GM06990 (cell line): Measurements from ENCODE around the gene STMN1.
A peak's percentile ranks its signal among the peaks of the same experiment; 100 is the strongest.

ENCODE experiments used
- DNase-seq: peaks from one replicate; pipeline ENCODE4 v3.0.0-alpha.2; 2011; ENCODE audit not compliant: insufficient read length; ENCODE audit errors: extremely low read depth
- H3K27me3 ChIP-seq: replicated peaks from 2 replicates; pipeline ENCODE4 v1.6.0; 2011; ENCODE audit warnings: low read length; ENCODE audit not compliant: control insufficient read depth, insufficient read depth
- H3K36me3 ChIP-seq: 2 replicates; pipeline ENCODE4 v1.5.1; 2011; ENCODE audit warnings: low read length; ENCODE audit not compliant: control insufficient read depth, insufficient read depth
- H3K4me3 ChIP-seq: replicated peaks from 2 replicates; pipeline ENCODE4 v1.5.1; 2011; ENCODE audit warnings: low read depth, mild to moderate bottlenecking, control low read depth, low read length
- TF ChIP-seq, protein P1 (sequence below): IDR thresholded peaks from 2 replicates; pipeline ENCODE4 v1.5.1; 2011; ENCODE audit warnings: low read length, control low read depth, mild to moderate bottlenecking, inconsistent platforms; ENCODE audit not compliant: insufficient read depth, poor library complexity, severe bottlenecking

STMN1 gene

DNA sequence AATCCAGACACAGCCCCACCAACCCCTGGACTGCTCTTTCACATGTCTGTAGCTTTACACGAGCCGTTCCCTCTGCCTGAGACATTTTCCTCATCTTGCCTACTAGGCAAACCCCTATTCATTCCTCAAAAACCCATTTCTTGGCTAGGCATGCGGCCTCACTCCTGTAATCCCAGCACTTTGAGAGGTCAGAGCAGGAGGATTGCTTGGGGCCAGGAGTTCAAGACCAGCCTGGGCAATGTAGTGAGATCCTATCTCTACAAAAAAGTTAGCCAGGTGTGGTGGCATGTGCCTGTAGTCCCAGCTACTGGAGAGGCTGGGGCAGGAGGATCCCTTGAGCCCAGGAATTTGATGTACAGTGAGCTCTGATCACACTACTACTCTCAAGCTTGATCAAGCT lies 41.8 kb downstream of the STMN1 start:
- TF ChIP-seq, protein P1, sequence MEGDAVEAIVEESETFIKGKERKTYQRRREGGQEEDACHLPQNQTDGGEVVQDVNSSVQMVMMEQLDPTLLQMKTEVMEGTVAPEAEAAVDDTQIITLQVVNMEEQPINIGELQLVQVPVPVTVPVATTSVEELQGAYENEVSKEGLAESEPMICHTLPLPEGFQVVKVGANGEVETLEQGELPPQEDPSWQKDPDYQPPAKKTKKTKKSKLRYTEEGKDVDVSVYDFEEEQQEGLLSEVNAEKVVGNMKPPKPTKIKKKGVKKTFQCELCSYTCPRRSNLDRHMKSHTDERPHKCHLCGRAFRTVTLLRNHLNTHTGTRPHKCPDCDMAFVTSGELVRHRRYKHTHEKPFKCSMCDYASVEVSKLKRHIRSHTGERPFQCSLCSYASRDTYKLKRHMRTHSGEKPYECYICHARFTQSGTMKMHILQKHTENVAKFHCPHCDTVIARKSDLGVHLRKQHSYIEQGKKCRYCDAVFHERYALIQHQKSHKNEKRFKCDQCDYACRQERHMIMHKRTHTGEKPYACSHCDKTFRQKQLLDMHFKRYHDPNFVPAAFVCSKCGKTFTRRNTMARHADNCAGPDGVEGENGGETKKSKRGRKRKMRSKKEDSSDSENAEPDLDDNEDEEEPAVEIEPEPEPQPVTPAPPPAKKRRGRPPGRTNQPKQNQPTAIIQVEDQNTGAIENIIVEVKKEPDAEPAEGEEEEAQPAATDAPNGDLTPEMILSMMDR: no peak
- no peaks in the 10 kb centered on the region; the same call in none of the 2 replicates for H3K36me3 ChIP-seq
- DNase-seq: no peak
- H3K27me3 ChIP-seq: no peaks in the 10 kb centered on the region
- no peak overlapping the region for H3K4me3 ChIP-seq

DNA sequence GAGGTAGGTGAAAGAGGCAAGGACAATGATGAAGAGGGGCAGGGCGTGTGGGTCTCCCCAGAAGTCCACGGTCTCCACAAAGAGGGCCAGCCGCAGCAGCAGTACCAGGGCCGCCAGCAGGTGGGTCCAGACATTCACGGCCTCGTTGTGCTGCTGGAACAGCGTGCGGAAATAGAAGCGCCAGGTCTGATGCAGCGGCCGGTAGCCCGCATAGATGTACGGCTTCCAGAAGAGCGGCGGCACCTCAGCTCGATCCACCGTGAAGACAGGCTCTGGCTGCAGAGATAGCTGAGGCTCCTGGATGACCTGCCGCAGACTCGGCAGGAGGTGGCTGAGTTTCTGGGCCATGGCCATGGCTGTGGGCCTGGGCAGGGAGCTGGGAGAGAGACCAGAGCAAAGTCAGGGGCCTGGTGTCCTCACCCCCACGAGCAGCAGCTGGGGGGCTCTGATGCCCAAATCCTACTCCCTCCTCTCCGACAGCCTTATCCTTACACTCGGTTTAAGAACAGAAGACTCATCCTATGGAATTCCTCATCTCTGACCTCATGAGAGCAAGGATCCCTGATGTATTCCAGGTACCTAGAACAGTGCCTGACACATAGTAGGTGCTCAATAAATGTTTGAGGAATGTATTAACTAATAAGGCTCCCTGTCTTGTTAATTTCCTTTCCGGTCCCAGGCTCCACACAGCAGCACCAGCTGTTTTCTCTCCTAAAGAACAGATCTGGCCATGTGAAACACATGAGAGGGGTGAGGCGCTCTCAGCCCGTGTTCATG lies 42.5 kb downstream of the STMN1 start:
- TF ChIP-seq, protein P1: no peak
- no peak for DNase-seq
- Histone ChIP-seq H3K27me3 (no peaks in the 10 kb centered on the region), H3K36me3 (no peaks in the 10 kb centered on the region; the same call in none of the 2 replicates), H3K4me3 (no peak overlapping the region)

DNA sequence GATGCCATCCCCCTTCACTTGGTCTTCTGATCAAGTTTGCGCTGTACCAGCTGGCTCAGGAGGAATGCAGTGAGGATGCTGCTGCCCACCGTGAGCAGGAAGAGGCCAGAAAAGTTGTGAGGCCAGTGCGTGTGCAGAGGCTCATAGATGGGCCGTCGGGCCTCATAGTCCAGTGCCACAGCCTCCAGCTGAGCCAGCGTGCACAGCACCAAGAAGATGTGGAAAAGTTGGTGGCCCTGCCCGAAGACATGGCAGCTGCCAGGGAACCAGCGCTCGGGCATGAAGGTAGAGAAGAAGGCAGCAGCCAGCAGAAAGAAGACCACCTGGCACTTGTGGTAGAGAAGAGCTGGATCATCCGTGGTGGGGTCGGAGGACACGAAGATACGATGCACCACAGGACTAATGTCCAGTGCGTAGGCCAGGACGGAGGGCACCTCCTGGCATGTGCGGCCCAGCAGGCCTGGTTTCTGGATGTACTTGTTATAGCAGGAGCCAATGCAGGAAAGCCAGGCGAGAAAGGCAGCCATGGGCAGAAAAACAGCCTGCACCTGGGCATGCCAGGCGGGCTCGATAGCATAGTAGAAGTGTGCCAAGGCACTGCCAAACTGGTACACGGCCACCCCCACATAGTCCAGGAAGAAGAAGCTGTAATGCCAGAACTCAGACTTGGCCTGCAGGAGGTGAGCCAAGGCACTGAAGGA lies 43.3 kb downstream of the STMN1 start:
- TF ChIP-seq, protein P1: no peak
- Histone ChIP-seq H3K27me3 (no peaks in the 10 kb centered on the region), H3K4me3 (no peak overlapping the region), H3K36me3 (no peaks in the 10 kb centered on the region; the same call in none of the 2 replicates)
- DNase-seq: no peak

DNA sequence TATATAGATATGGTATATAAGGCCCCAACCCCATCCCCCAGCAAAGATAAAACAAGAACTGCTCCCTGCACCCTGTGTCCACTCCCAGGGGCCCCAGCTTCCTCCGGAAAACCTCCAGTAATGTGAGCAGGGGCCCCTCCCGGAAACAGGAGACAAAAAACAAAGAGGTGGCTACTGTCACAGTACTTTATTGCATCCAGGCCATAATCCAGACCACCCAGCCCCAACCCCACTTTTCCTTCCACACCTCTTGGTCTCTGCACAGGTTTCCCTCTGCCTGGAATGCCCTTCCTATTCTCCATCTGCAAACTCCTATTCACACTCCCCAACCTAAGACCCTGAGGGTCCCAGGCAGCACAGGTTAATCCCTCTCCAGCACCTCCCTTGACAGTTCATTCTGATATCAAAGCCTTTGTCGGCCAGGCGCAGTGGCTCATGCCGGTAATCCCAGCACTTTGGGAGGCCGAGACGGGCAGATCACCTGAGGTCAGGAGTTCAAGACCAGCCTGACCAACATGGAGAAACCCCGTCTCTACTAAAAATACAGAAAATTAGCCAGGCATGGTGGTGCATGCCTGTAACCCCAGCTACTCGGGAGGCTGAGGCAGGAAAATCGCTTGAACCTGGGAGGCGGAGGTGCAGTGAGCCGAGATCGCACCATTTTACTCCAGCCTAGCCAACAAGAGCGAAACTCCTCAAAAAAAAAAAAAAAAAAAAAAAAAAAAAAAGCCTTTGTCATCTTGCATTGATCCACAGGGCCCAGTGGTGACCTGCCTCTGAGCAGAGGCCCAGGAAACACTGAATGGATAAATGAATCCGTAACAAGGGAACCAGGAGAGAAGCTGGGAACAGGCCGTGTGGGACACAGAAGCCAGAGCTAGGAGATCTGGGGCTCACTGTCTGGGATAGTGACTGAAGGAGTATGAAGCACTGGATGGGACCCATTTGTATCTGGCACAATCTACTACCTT lies 44.6 kb downstream of the STMN1 start:
- no peaks in the 10 kb centered on the region for H3K27me3 ChIP-seq
- DNase-seq: no peak
- TF ChIP-seq, protein P1: no peak
- no peaks in the 10 kb centered on the region; the same call in none of the 2 replicates for H3K36me3 ChIP-seq
- H3K4me3 ChIP-seq: no peak overlapping the region

DNA sequence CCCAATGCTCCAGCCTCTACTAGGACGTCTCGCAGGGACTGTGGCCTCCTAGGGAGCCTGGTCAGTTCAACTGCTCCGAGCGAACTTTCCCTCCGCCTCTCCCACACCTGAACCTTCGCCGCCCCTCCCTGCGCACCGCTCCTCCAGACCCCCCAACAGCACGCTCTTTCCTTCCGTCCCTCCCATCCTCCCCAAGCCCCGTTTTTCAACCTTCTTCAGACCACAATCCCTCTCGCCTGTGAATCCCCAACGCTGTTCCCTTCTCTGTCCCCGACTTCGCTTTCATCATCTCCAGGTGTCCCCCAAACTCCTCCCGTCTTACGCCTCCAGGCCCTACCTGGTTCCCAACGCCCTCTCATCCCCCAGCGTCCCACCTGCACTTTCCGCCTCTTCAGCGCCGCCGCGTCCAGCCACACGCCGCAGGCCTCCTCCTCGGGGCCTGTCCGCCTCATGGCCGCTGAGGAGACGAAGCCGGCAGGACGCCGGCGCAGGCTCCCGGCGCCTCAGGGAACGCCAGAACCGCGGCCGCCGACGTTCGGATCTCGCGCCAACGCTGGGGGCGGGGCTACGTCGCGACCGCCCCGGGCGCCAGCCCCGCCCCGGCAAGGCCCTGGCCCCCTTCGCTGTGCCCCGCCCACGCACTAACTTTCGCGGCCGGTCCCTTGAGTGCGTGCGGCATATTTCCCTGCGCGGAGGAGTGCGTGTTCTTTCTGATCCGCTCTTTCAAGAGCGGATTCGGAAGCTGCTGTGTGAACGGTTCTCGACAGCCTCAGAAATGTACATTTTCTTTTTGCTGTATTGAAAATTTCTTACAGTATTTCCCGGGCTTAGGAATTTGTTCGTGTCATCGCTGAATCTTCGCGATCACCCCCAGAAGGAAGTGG lies 47.1 kb downstream of the STMN1 start, which contains the start of gene AUNIP:
AUNIP (minus strand) TSS at position 552 of the 884 bp plus-strand sequence; CDS start at position 452, 100 bp downstream.
- TF ChIP-seq, protein P1: no peak
- peak within 1 kb of the TSS; percentile 91 for H3K4me3 ChIP-seq
- DNase-seq: peak; percentile 94
- no peaks in the 10 kb centered on the region for H3K27me3 ChIP-seq
- H3K36me3 ChIP-seq: no peaks in the 10 kb centered on the region; the same call in none of the 2 replicates
